Activated naive CD8-positive, alpha-beta T cell treated with anti-CD3 and anti-CD28 coated beads, Interleukin-2, amount 10 ng/mL, durations not matched to agents 7 days and 5 days (primary cell): ENCODE data around the gene LAMB1. TPM values are rescaled to one million over a fixed set of nuclear protein-coding genes. Genes with fewer than 3 reads are reported as not detected.
"Not testable (repeated sequence)": the region's sequence is repeated elsewhere in the genome, so short reads cannot be mapped to it uniquely, and the experiment has no call there.

Experiments
- ATAC-seq: fragments of 150-1000 bp; cut with Tn5 transposase; one replicate; pipeline ENCODE4 v1.10.0; 2021; ENCODE audit warnings: low read depth, moderate library complexity
- POLR2A ChIA-PET: fragments of 350-600 bp; sonication (Branson Sonifier 250); formaldehyde crosslinking; loops from one replicate; lab custom pipeline; 2021; ENCODE audit warnings: antibody characterized with exemption; lab: Charles Lee
- DNase-seq: peaks from one replicate; pipeline ENCODE4 v3.0.0; 2021
- H3K27ac Mint-ChIP-seq: one replicate; pipeline ENCODE4 v1.8.0; 2022; ENCODE audit warnings: mild to moderate bottlenecking, mixed read lengths
- H3K27me3 Mint-ChIP-seq: one replicate; pipeline ENCODE4 v1.8.0; 2022; ENCODE audit warnings: mild to moderate bottlenecking, moderate library complexity, mixed read lengths
- H3K36me3 Mint-ChIP-seq: one replicate; pipeline ENCODE4 v1.8.0; 2021; ENCODE audit warnings: mild to moderate bottlenecking, mixed read lengths
- H3K4me1 Mint-ChIP-seq: one replicate; pipeline ENCODE4 v1.8.0; 2021; ENCODE audit warnings: mixed read lengths
- H3K4me3 Mint-ChIP-seq: one replicate; pipeline ENCODE4 v1.8.0; 2022; ENCODE audit warnings: mild to moderate bottlenecking, moderate library complexity, mixed read lengths
- H3K9me3 Mint-ChIP-seq: one replicate; pipeline ENCODE4 v1.8.0; 2021; ENCODE audit warnings: mixed read lengths
- total RNA-seq, 2 experiments: library from RNA; stranded (reverse); gene quantifications; one replicate each; pipeline ENCODE4 v1.2.3, GENCODE V29; 2021

The LAMB1 gene
- total RNA-seq, 2 experiments from 2014 or later = not detected

DNA sequence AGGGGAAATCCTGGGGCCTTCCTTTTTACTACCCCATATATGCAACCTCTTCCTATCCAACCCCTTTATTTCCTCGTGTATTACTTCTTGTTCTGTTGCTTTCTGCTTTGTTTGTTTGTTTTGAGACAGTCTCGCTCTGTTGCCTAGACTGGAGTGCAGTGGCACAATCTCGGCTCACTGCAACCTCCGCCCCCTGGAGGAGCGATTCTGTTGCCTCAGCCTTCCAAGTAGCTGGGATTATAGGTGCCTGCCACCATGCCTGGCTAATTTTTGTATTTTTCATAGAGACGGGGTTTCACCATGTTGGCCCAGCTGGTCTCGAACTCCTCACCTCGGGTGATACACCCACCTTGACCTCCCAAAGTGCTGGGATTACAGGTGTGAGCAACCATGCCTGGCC lies 30.3 kb upstream of the LAMB1 start:
- DNase-seq, H3K9me3 Mint-ChIP-seq, H3K4me3 Mint-ChIP-seq, ATAC-seq, H3K4me1 Mint-ChIP-seq, H3K36me3 Mint-ChIP-seq, H3K27ac Mint-ChIP-seq, H3K27me3 Mint-ChIP-seq, POLR2A ChIA-PET: not testable (repeated sequence)

DNA sequence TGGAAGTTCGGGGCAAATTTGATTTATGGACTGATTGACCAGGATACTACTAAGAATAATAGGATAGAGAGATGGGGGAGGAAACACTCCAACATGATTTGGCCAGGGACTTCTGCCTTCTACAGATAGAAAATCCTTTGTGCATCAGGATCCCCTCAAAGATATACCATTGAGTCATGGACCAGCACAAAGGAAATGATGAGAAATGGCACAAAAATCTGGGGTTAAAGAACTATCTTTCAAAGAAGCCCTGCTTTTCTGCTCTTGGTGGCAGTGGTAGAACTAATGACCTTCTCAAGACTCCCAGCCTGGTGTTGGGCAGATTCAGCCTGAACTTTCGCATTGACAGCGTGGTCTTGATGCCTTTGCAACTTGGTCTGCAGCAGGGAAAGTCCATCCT lies 27.6 kb upstream of the LAMB1 start:
- ATAC-seq (no peak), DNase-seq (no peak)
- Mint-ChIP-seq H3K27me3 (peaks cover 10% of the 10 kb centered on the region), H3K4me1 (no peaks in the 10 kb centered on the region), H3K4me3 (no peak overlapping the region), H3K9me3 (no peaks in the 10 kb centered on the region), H3K27ac (no peak overlapping the region), H3K36me3 (no peaks in the 10 kb centered on the region)
- POLR2A ChIA-PET = no interaction called here

DNA sequence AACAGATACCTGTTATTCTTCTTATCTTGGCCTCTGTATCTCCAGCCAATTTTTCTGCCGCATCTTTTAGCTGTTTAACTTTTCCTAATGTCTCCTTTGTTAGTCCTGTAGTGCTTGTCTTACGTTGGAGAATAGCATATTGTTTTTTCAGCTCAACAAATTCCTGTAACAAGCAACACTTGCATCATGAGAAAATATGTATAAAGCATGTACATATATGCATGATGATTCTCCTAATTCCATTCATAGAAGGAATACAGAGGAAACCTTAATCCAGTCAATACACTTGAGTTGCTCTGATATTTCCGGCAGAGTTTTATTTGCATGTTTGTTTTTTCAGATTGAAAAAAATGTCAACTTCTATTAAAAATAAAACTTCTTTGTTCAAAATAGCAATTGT lies 26.1 kb upstream of the LAMB1 start:
- Mint-ChIP-seq H3K4me3 (no peak overlapping the region), H3K4me1 (no peaks in the 10 kb centered on the region), H3K9me3 (no peaks in the 10 kb centered on the region), H3K27me3 (peaks cover 21% of the 10 kb centered on the region), H3K36me3 (no peaks in the 10 kb centered on the region), H3K27ac (no peak overlapping the region)
- DNase-seq (no peak), ATAC-seq (no peak)
- POLR2A ChIA-PET = no interaction called here

DNA sequence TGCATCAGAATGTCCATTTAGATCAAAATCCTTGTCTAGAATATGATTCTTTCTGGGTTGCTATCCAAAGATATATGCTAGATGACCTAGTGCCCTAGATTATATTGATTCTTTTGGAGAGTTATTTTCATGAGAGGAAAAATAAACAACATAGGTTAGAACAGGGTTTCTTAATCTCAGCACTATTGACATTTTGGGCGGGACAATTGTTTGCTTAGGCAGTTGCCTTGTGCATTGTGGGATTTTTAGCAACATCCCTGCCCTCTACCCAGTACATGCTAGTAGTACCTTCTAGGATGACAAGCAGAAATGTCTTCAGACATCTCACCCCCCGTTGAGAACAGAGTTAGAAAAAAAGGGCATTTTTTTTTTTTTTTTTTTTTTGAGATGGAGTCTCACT lies 25.1 kb upstream of the LAMB1 start:
- ATAC-seq (no peak), DNase-seq (no peak)
- Mint-ChIP-seq H3K9me3 (no peaks in the 10 kb centered on the region), H3K27me3 (peaks cover 26% of the 10 kb centered on the region), H3K36me3 (no peaks in the 10 kb centered on the region), H3K4me1 (no peaks in the 10 kb centered on the region), H3K4me3 (no peak overlapping the region), H3K27ac (no peak overlapping the region)
- POLR2A ChIA-PET = no interaction called here

- Mint-ChIP-seq H3K27me3 (peaks cover 31% of the 10 kb centered on the region), H3K9me3 (no peaks in the 10 kb centered on the region), H3K4me3 (no peak overlapping the region), H3K27ac (no peak overlapping the region), H3K36me3 (no peaks in the 10 kb centered on the region), H3K4me1 (no peaks in the 10 kb centered on the region)
- DNase-seq (no peak), ATAC-seq (no peak)
- POLR2A ChIA-PET = no interaction called here
Observed at GRCh38 chr7:108027239-108027638, 24.3 kb upstream of the LAMB1 start.

- Mint-ChIP-seq H3K27me3 (peaks cover 31% of the 10 kb centered on the region), H3K4me1 (no peaks in the 10 kb centered on the region), H3K27ac (no peak overlapping the region), H3K36me3 (no peaks in the 10 kb centered on the region), H3K9me3 (no peaks in the 10 kb centered on the region), H3K4me3 (no peak overlapping the region)
- ATAC-seq = no peak
- no peak for DNase-seq
- POLR2A ChIA-PET = no interaction called here
Observed at GRCh38 chr7:108026647-108027046, 23.7 kb upstream of the LAMB1 start.

DNA sequence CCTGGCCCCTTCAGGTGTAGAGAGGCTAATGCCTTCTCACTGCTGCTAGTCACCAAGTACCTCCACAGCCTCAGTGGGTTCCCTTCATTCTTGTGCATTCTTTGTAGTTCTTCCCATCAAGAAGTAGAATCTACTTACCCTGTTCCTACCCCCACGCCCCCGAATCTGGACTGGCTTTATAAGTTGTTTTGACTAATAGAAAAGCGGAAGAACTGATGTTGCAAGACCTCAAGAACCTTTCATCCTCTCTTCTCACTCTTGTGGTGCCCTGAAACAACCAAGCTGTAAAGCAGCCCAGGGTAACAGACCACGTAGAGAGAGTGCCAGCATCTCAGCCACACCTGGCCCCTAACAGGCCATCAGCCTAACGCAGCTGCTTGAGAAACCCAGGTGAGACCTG lies 23.2 kb upstream of the LAMB1 start:
- H3K27me3 Mint-ChIP-seq = peaks cover 31% of the 10 kb centered on the region
- DNase-seq (no peak), ATAC-seq (no peak)
- H3K36me3 Mint-ChIP-seq = no peaks in the 10 kb centered on the region
- H3K9me3 Mint-ChIP-seq = no peaks in the 10 kb centered on the region
- POLR2A ChIA-PET = no interaction called here
- H3K27ac Mint-ChIP-seq = no peak overlapping the region
- H3K4me3 Mint-ChIP-seq = no peak overlapping the region
- H3K4me1 Mint-ChIP-seq = no peaks in the 10 kb centered on the region

DNA sequence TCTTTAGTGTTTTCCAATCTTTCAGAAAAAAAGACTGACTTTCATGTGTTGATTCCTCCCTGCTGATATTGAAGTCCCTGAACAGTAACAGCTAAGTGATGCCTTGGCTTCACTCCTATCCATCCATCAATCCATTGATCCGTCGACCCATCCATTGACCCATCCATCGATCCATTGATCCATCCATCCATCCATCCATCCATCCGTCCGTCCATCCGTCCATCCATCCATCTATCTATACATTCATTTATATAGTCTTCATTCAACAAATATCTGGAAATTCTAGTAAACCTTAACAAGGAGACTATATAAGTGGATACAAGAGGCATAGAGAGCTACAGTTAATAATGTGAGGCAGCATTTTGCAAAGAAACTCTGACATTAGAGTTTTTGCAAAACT lies 21.6 kb upstream of the LAMB1 start:
- DNase-seq (no peak), ATAC-seq (no peak)
- POLR2A ChIA-PET = no interaction called here
- Mint-ChIP-seq H3K9me3 (no peaks in the 10 kb centered on the region), H3K27ac (no peak overlapping the region), H3K4me3 (no peak overlapping the region), H3K27me3 (peaks cover 31% of the 10 kb centered on the region), H3K36me3 (no peaks in the 10 kb centered on the region), H3K4me1 (no peaks in the 10 kb centered on the region)

GRCh38 chr7:108020585-108020984 lies 17.6 kb upstream of the LAMB1 start:
- Mint-ChIP-seq H3K4me1 (no peaks in the 10 kb centered on the region), H3K9me3 (no peaks in the 10 kb centered on the region), H3K27ac (no peak overlapping the region), H3K4me3 (no peak overlapping the region), H3K36me3 (no peaks in the 10 kb centered on the region), H3K27me3 (peaks cover 27% of the 10 kb centered on the region)
- DNase-seq (no peak), ATAC-seq (no peak)
- POLR2A ChIA-PET = no interaction called here

- Mint-ChIP-seq H3K9me3 (no peaks in the 10 kb centered on the region), H3K27ac (no peak overlapping the region), H3K4me3 (no peak overlapping the region), H3K27me3 (peaks cover 13% of the 10 kb centered on the region), H3K4me1 (peaks cover 4% of the 10 kb centered on the region), H3K36me3 (no peaks in the 10 kb centered on the region)
- no peak for ATAC-seq
- DNase-seq = no peak
- POLR2A ChIA-PET = no interaction called here
Observed at GRCh38 chr7:108018668-108019067, 15.7 kb upstream of the LAMB1 start.

DNA sequence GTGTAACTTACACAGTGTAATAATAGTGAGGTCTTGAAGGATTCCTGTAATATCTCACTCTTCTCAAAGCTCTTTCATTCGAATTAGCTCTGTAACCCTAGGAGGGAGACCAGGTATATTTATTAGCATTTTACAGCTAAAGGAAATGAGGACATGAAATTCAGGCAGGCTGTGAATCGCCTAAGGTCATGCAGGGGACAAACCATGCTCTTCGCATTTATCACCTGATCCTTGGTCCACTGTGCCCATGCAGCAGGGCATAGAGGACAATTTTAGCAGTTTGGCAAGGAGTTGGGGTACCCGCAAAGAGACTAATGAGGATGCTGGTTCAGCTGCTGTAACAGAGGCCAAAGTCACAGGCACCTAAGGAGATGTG lies 14.8 kb upstream of the LAMB1 start:
- Mint-ChIP-seq H3K9me3 (no peaks in the 10 kb centered on the region), H3K27ac (no peak overlapping the region), H3K36me3 (no peaks in the 10 kb centered on the region), H3K27me3 (peaks cover 9% of the 10 kb centered on the region), H3K4me3 (no peak overlapping the region), H3K4me1 (peaks cover 4% of the 10 kb centered on the region)
- POLR2A ChIA-PET = no interaction called here
- no peak for ATAC-seq
- no peak for DNase-seq

DNA sequence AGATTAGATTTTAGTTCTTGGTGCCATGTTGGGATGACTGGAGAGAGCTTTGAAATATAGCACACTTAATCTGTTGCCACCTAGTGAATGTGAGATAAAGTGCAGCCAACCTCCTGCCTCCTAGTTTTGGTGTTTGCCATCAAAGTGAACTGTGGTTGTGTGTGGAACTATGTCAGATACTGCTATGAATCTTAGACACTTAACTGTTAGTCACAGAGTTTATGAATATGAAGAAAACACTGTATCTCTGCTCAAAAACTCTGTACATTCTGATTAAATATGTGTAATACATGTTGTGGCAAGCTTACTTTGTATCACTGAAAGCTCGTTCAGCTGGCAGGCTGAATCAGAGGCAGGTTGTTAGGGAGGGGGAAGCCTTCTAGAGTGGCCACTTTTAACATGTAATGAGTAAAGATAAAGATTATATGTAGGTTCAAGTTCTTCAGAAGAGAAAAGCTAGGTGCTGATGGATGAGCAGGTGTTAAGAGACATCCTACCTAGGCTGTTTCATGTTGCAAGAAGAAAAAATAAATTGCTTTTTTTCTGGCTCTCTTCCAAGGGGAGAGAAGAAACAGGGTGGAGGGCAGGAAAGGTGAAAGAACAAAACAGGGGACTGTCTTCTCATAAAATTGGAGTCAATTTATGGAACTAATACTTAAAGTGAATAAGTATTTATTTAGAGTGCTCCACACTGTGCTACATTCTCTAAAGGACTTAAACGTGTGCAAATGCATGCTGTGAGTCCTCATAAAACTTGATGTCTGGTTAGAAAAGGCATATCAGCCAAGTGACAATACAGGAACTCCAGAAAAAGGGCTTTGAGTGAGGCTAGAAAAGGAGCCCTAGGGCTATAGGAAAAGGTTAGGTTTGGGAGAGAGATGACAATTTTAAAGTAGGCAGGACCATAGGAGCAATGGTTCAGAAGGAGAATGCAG lies 14.1 kb upstream of the LAMB1 start:
- DNase-seq (no peak), ATAC-seq (peak; percentile 39)
- Mint-ChIP-seq H3K36me3 (no peaks in the 10 kb centered on the region), H3K27ac (no peak overlapping the region), H3K4me3 (no peak overlapping the region), H3K9me3 (no peaks in the 10 kb centered on the region), H3K4me1 (peaks cover 4% of the 10 kb centered on the region), H3K27me3 (peaks cover 11% of the 10 kb centered on the region)
- POLR2A ChIA-PET = no interaction called here

- ATAC-seq (no peak), DNase-seq (no peak)
- Mint-ChIP-seq H3K27me3 (peaks cover 11% of the 10 kb centered on the region), H3K9me3 (no peaks in the 10 kb centered on the region), H3K36me3 (no peaks in the 10 kb centered on the region), H3K27ac (no peak overlapping the region), H3K4me1 (peaks cover 4% of the 10 kb centered on the region), H3K4me3 (no peak overlapping the region)
- POLR2A ChIA-PET = no interaction called here
Observed at GRCh38 chr7:108015740-108016139, 12.8 kb upstream of the LAMB1 start.
